ENCODE results near the gene SUPT6H.

GRCh38 chr17:28693869-28694268 is 31.9 kb downstream of the SUPT6H start:
- TF ChIP-seq POLR2A (IDR thresholded peaks at IDR 0.05) (no peak), CTCF (IDR thresholded peaks at IDR 0.05) (no peak)
